SK-N-MC (cell line): ENCODE results near the gene TPRN.

Source experiments
- EZH2 ChIP-seq: fragments of 200-600 bp; sonication (generic); IDR thresholded peaks from one replicate; pipeline ENCODE4 v1.6.1; 2017; ENCODE audit warnings: antibody characterized with exemption
- FOXP2 ChIP-seq: optimal IDR thresholded peaks from 2 replicates; pipeline ENCODE3; 2011; ENCODE audit warnings: mild to moderate bottlenecking, moderate library complexity; ENCODE audit not compliant: insufficient read depth; ENCODE audit errors: extremely low read length, control extremely low read depth
- POLR2AphosphoS5 ChIP-seq: IDR thresholded peaks from 2 replicates; pipeline ENCODE4 v1.6.1; 2012; ENCODE audit warnings: mild to moderate bottlenecking, low read depth, low read length, borderline replicate concordance

GRCh38 chr9:137159105-137160053 is 41.2 kb downstream of the TPRN start:
- TF ChIP-seq POLR2AphosphoS5 (no peak), EZH2 (no peak), FOXP2 (no peak)
